Measurements from ENCODE around the gene TRIP12.

DNA sequence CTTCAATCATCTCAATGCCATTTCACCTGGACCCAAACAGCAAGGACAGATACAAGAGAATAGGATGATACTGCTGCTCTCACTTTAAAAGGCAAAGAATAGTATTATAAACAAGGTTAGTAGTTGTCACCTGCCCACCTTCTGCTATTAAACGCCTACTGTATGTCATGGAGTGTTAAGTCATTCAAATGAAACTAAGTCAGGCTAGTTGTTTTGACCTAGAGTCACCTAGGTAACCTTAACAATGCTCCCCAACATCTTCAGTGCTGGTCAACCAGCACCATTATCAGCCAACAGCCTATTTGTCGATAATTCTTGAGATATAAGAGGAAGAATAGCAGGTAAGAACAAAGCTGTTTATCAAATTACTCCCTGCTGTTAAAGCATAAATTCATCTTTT, 39.2 kb downstream of the TRIP12 start:
- no peak for TF ChIP-seq POLR2AphosphoS5 (IDR thresholded peaks at IDR 0.05; ENCODE audit: low read depth, low read length)
- TF ChIP-seq, protein P1, sequence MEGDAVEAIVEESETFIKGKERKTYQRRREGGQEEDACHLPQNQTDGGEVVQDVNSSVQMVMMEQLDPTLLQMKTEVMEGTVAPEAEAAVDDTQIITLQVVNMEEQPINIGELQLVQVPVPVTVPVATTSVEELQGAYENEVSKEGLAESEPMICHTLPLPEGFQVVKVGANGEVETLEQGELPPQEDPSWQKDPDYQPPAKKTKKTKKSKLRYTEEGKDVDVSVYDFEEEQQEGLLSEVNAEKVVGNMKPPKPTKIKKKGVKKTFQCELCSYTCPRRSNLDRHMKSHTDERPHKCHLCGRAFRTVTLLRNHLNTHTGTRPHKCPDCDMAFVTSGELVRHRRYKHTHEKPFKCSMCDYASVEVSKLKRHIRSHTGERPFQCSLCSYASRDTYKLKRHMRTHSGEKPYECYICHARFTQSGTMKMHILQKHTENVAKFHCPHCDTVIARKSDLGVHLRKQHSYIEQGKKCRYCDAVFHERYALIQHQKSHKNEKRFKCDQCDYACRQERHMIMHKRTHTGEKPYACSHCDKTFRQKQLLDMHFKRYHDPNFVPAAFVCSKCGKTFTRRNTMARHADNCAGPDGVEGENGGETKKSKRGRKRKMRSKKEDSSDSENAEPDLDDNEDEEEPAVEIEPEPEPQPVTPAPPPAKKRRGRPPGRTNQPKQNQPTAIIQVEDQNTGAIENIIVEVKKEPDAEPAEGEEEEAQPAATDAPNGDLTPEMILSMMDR (IDR thresholded peaks at IDR 0.05) = no peak
